Suprapubic skin (tissue), 4 donors: ENCODE data around the gene YARS2.

Source experiments
- EP300 ChIP-seq: sonication (generic); formaldehyde crosslinking; IDR thresholded peaks from one replicate; pipeline ENCODE4 v1.6.1; 2017; ENCODE audit warnings: antibody characterized with exemption
- POLR2A ChIP-seq, 2 donors: fragments of 450-650 bp; IDR thresholded peaks; one replicate each; pipeline ENCODE4 v1.6.1; 2017; ENCODE audit warnings: antibody characterized with exemption in 2 of 2, mild to moderate bottlenecking in 2 of 2, moderate library complexity in 2 of 2
- POLR2AphosphoS5 ChIP-seq, 3 donors: sonication (generic); formaldehyde crosslinking; IDR thresholded peaks; one replicate each; pipeline ENCODE4 v1.6.1; 2017; ENCODE audit warnings: antibody characterized with exemption in 3 of 3
- TF ChIP-seq, protein P1 (sequence below), 2 donors: fragments of 200-600 bp in 1 of 2; fragments of 450-650 bp in 1 of 2; sonication (generic) in 1 of 2; IDR thresholded peaks; one replicate each; pipeline ENCODE4 v1.5.1; 2016 to 2019; ENCODE audit warnings: antibody characterized with exemption in 2 of 2, mild to moderate bottlenecking in 1 of 2, moderate library complexity in 1 of 2

DNA sequence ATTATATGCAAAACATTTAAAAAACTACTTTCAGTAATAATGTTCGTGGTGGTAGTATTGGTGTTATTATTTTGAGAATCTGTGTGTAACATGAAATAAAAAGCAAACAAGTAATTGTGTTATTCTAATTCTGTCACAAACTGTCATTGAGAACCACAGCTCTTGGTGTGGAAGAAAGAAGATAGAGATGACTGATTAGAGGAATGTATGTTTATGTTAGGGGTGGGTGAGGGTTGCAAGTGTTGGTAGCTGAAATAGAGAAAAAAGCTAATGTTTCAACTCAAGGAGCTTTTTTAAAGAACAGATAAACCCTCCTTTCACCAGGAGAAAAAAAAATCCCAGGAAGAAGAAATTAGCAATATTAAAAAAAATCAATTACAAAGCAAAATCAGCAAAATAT lies 58.3 kb downstream of the YARS2 start:
- TF ChIP-seq EP300 (no peak), POLR2AphosphoS5 (IDR thresholded peaks at IDR 0.05) (no peak), POLR2A (IDR thresholded peaks at IDR 0.05) (no peak)
- TF ChIP-seq, protein P1, sequence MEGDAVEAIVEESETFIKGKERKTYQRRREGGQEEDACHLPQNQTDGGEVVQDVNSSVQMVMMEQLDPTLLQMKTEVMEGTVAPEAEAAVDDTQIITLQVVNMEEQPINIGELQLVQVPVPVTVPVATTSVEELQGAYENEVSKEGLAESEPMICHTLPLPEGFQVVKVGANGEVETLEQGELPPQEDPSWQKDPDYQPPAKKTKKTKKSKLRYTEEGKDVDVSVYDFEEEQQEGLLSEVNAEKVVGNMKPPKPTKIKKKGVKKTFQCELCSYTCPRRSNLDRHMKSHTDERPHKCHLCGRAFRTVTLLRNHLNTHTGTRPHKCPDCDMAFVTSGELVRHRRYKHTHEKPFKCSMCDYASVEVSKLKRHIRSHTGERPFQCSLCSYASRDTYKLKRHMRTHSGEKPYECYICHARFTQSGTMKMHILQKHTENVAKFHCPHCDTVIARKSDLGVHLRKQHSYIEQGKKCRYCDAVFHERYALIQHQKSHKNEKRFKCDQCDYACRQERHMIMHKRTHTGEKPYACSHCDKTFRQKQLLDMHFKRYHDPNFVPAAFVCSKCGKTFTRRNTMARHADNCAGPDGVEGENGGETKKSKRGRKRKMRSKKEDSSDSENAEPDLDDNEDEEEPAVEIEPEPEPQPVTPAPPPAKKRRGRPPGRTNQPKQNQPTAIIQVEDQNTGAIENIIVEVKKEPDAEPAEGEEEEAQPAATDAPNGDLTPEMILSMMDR (IDR thresholded peaks at IDR 0.05): no peak
